ENCODE measurements around the gene HDAC2.

HDAC2 gene

GRCh38 chr6:113888956-113889630 lies 81.9 kb downstream of the HDAC2 start:
- TF ChIP-seq CTCF (conservative IDR thresholded peaks at IDR 0.05; ENCODE audit: low read depth), result no peak
- no peak for DNase-seq (ENCODE audit: low spot score)
- CTCF ChIA-PET, result no interaction called here
- no peak overlapping the region for H3K27ac ChIP-seq
- POLR2A ChIA-PET (ENCODE audit: low non-redundant PET), result no interaction called here

- POLR2A ChIA-PET (ENCODE audit: low non-redundant PET), result no interaction called here
- DNase-seq (ENCODE audit: low spot score), result peak; percentile 7
- TF ChIP-seq CTCF (conservative IDR thresholded peaks at IDR 0.05; ENCODE audit: low read depth), result no peak
- CTCF ChIA-PET, result no interaction called here
- H3K27ac ChIP-seq, result no peak overlapping the region
Observed at GRCh38 chr6:113888493-113888892, 82.5 kb downstream of the HDAC2 start.

GRCh38 chr6:113886512-113886911 lies 84.4 kb downstream of the HDAC2 start:
- CTCF ChIA-PET, result no interaction called here
- DNase-seq (ENCODE audit: low spot score), result no peak
- H3K27ac ChIP-seq, result no peak overlapping the region
- TF ChIP-seq CTCF (conservative IDR thresholded peaks at IDR 0.05; ENCODE audit: low read depth), result no peak
- POLR2A ChIA-PET (ENCODE audit: low non-redundant PET), result no interaction called here

DNA sequence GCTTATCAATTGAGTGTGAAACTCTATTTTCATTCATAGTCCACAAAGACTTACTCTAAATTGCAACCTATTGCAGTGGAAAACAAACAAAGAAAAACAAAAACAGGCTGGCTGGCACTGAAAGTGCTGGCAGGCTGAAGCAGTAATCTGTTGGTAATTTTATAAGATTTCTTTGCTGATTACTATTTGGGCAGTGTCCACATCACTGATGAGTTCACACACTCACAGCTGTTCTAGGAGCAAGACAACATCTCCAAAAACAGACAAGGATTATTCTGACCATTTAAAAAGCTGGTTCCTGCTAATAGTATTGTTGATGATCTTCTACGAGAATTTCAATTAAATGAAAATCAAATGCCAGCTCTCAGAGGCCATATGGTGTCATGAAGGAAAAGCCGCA lies 86.9 kb downstream of the HDAC2 start:
- H3K27ac ChIP-seq, result no peak overlapping the region
- ChIA-PET POLR2A (ENCODE audit: low non-redundant PET) (no interaction called here), CTCF (no interaction called here)
- no peak for TF ChIP-seq CTCF (conservative IDR thresholded peaks at IDR 0.05; ENCODE audit: low read depth)
- DNase-seq (ENCODE audit: low spot score), result no peak

Measured in RWPE1 (cell line).